Uterus (tissue), 4 donors: Measurements from ENCODE around the gene TACR2. TPM values are rescaled to one million over a fixed set of nuclear protein-coding genes. Genes with fewer than 3 reads are reported as not detected.

ENCODE experiments used
- DNase-seq, 2 donors: peaks; one replicate each; pipeline ENCODE4 v3.0.0-alpha.2; 2019 to 2020
- H3K27ac ChIP-seq, 2 donors: fragments of 200-600 bp; sonication (generic); 1 replicate in 1 of 2; 2 replicates in 1 of 2; pipeline ENCODE4 v1.5.1; 2016 to 2018
- H3K27me3 ChIP-seq, 2 donors: fragments of 200-600 bp; sonication (generic); one replicate each; pipeline ENCODE4 v1.5.1; 2018 to 2019; ENCODE audit warnings: control low read depth in 1 of 2
- H3K36me3 ChIP-seq, 2 donors: fragments of 200-600 bp; sonication (generic); one replicate each; pipeline ENCODE4 v1.5.1; 2019; ENCODE audit warnings: control low read depth in 1 of 2
- H3K4me1 ChIP-seq, 2 donors: fragments of 200-600 bp; sonication (generic); one replicate each; pipeline ENCODE4 v1.5.1; 2018 to 2019; ENCODE audit warnings: control low read depth in 1 of 2
- H3K4me3 ChIP-seq, 2 donors: fragments of 200-600 bp; sonication (generic); 1 replicate in 1 of 2; 2 replicates in 1 of 2; pipeline ENCODE4 v1.5.1; 2018 to 2019; ENCODE audit warnings: mild to moderate bottlenecking in 1 of 2
- H3K9me3 ChIP-seq, 2 donors: fragments of 200-600 bp; sonication (generic); one replicate each; pipeline ENCODE4 v1.5.1; 2019; ENCODE audit warnings: control low read depth in 1 of 2
- POLR2A ChIP-seq, 2 donors: fragments of 450-650 bp; IDR thresholded peaks; one replicate each; pipeline ENCODE4 v1.6.1; 2016; ENCODE audit warnings: antibody characterized with exemption in 2 of 2, mild to moderate bottlenecking in 1 of 2, moderate library complexity in 1 of 2
- intact Hi-C: fragments of 100-400 bp; cut with DNase I; formaldehyde crosslinking; loops from one replicate; pipeline ENCODE4 v1.15.1; 2023; ENCODE audit warnings: low total_unique reads
- total RNA-seq, 4 donors: library from RNA; depleted of rRNA in 3 of 4; stranded (reverse); fragments of >200 nt in 3 of 4; gene quantifications; one replicate each; pipeline versions ENCODE4 v1.1.0 to v1.2.4, GENCODE V29; 2014 to 2023
- TF ChIP-seq, protein P1 (sequence below), 4 experiments: fragments of 200-600 bp in 2 of 4; fragments of 450-650 bp in 2 of 4; sonication (generic) in 2 of 4; IDR thresholded peaks; one replicate each; pipeline ENCODE4 v1.5.1; 2016 to 2019; ENCODE audit warnings: antibody characterized with exemption in 4 of 4, mild to moderate bottlenecking in 2 of 4, moderate library complexity in 1 of 4
- donor health status: DM: yes; HTN: yes; CAD: no.

The TACR2 gene
- total RNA-seq, 4 donors from 2014 or later, result 0.28 to 35.0 (median 13.8) TPM

DNA sequence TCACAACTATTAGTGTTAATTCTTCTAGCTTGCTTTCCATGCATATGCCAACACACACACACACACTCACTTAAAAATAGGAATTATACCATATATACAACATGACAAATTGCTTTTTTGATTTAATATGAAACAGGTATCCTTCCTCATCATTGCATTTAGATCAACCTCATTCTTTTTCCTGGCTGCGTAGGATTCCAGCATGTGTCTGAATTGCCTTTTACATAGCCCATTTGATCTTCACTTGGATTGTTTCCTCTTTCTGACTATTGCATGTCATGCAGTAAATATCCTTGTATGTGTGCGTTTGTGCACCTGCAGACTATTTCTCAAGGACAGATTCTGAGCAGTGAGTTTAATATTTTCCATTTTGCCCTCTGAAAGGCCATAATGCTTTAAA is 28.2 kb downstream of the TACR2 start:
- intact Hi-C loops, result no loop called here
- no peak for DNase-seq
- Histone ChIP-seq H3K4me1 (peaks cover 5 to 11% of the 10 kb centered on the region in 2 donors), H3K27ac (no peak overlapping the region), H3K4me3 (no peak overlapping the region), H3K9me3 (no peaks in the 10 kb centered on the region), H3K27me3 (no peaks in the 10 kb centered on the region), H3K36me3 (no peaks in the 10 kb centered on the region)
- TF ChIP-seq, protein P1, sequence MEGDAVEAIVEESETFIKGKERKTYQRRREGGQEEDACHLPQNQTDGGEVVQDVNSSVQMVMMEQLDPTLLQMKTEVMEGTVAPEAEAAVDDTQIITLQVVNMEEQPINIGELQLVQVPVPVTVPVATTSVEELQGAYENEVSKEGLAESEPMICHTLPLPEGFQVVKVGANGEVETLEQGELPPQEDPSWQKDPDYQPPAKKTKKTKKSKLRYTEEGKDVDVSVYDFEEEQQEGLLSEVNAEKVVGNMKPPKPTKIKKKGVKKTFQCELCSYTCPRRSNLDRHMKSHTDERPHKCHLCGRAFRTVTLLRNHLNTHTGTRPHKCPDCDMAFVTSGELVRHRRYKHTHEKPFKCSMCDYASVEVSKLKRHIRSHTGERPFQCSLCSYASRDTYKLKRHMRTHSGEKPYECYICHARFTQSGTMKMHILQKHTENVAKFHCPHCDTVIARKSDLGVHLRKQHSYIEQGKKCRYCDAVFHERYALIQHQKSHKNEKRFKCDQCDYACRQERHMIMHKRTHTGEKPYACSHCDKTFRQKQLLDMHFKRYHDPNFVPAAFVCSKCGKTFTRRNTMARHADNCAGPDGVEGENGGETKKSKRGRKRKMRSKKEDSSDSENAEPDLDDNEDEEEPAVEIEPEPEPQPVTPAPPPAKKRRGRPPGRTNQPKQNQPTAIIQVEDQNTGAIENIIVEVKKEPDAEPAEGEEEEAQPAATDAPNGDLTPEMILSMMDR (IDR thresholded peaks at IDR 0.05), result no peak
- TF ChIP-seq POLR2A (IDR thresholded peaks at IDR 0.05), result no peak

DNA sequence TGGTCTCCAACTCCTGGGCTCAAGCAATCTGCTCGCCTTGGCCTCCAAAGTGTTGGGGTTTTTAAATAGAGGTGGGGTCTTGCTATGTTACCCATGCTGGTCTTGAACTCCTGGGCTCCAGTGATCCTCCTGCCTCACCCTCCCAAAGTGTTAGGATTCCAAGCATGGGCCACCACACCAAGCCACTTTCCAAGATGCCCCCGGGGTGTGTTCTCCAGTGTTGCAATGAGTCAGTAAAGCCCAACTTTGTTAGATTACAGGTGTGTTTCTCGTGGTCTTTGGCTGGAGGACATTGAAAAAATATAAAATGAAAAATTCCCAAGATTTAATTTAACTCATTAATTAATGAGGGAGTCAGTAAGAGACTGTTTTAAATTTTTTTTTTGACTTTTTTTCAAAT is 29.2 kb downstream of the TACR2 start:
- no peak overlapping the region for H3K4me3 ChIP-seq
- H3K27me3 ChIP-seq, result no peaks in the 10 kb centered on the region
- H3K36me3 ChIP-seq, result no peaks in the 10 kb centered on the region
- TF ChIP-seq, protein P1 (IDR thresholded peaks at IDR 0.05), result no peak
- no peak for TF ChIP-seq POLR2A (IDR thresholded peaks at IDR 0.05)
- H3K9me3 ChIP-seq, result no peaks in the 10 kb centered on the region
- H3K27ac ChIP-seq, result no peak overlapping the region
- peaks cover 11 to 14% of the 10 kb centered on the region in 2 donors for H3K4me1 ChIP-seq
- no peak for DNase-seq
- intact Hi-C loops, result no loop called here

DNA sequence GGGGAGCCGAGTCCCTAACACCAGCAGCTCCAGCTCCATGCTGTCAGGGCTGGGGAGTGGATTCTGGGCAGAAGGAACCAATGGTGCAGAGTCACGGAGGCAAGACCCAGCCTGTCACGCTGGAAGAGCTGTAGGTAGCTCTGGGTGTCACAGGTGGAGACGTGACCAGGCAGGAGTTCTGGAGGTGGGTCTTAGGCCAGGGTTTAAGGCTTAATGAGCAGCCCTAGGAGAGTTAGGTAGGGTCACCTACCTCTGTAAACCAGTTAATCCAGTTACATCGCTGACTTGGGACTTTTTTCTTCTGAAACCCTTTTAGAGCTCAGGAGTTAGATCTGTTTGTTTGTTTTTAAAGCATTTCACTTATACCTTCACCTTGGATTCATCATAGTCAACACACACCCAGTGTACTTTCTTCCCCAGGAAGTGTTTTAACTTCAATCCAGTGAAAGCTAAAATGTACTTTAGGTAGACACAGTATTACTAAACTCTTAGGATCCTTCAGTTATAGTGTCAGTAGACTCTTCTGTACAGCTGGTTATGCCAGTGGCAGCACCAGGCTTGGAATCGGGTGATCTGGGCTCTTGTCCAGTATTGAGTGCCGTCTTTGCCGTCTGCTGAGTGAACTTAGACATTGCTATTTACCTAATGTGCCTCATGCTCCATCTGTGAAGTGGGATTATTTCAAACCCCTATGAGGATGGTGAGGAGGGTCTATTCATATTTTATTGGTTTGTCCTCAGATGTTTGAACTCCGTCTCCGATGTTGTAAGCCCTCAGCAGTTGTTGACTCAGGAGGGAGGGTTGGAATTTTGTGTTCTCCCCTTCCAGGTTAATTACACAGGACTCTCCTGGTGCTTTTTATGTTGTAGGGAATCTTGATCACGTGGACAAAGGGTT is 31.0 kb downstream of the TACR2 start:
- H3K27me3 ChIP-seq, result no peaks in the 10 kb centered on the region
- peaks cover 11 to 14% of the 10 kb centered on the region in 2 donors for H3K4me1 ChIP-seq
- no peak for TF ChIP-seq POLR2A (IDR thresholded peaks at IDR 0.05)
- TF ChIP-seq, protein P1 (IDR thresholded peaks at IDR 0.05), result no peak
- peak overlapping the region; percentile 16 to 22 for H3K27ac ChIP-seq
- intact Hi-C loops, result no loop called here
- H3K4me3 ChIP-seq, result no peak overlapping the region
- H3K36me3 ChIP-seq, result no peaks in the 10 kb centered on the region
- DNase-seq, result no peak
- H3K9me3 ChIP-seq, result no peaks in the 10 kb centered on the region

DNA sequence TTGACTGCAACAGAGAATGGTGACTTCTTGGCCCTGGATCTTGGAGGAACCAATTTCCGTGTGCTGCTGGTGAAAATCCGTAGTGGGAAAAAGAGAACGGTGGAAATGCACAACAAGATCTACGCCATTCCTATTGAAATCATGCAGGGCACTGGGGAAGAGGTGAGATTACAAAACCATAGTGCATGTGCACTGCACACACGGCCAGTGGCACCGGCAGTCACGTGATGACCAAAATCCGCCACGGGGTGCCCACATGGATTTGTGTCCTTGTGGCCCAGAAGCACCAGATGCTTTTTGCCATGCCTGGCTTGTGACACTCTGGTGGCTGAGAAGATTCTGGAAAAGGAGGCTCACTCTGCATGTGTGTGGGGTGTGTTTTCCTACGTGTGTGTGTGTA is 32.4 kb downstream of the TACR2 start:
- DNase-seq, result no peak
- intact Hi-C loops, result no loop called here
- no peak overlapping the region for H3K4me3 ChIP-seq
- no peaks in the 10 kb centered on the region for H3K27me3 ChIP-seq
- TF ChIP-seq, protein P1 (IDR thresholded peaks at IDR 0.05), result no peak
- no peak for TF ChIP-seq POLR2A (IDR thresholded peaks at IDR 0.05)
- no peaks in the 10 kb centered on the region for H3K9me3 ChIP-seq
- H3K4me1 ChIP-seq, result peaks cover 11 to 14% of the 10 kb centered on the region in 2 donors
- H3K36me3 ChIP-seq, result no peaks in the 10 kb centered on the region
- H3K27ac ChIP-seq, result peak overlapping the region in 1 of 2 donors; percentile 57

DNA sequence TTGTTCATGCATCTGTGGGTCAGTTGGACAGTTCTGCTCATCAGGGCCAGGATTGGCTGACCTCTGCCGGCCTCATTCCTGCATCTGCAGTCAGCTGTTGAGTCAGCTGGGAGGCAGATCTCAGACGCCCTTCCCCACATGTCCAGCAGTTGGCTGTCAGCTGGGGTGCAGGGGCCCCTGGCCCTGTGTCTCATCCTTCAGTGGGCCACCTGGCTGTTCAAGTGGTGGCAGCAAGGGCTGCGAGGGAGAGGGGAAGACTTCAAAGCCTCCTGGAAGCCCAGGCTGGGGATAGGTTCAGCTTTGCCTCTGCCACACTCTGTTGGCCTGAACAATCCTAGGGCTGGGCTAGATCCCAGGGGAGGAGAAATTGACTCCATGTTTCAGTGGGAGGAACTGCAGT is 33.2 kb downstream of the TACR2 start:
- TF ChIP-seq, protein P1 (IDR thresholded peaks at IDR 0.05), result peak in 3 of 4 experiments; percentile 10 to 24 (median 20)
- TF ChIP-seq POLR2A (IDR thresholded peaks at IDR 0.05), result no peak
- Histone ChIP-seq H3K9me3 (no peaks in the 10 kb centered on the region), H3K27me3 (no peaks in the 10 kb centered on the region), H3K27ac (peak overlapping the region; percentile 57 to 80), H3K36me3 (no peaks in the 10 kb centered on the region), H3K4me1 (peaks cover 11 to 14% of the 10 kb centered on the region in 2 donors), H3K4me3 (no peak overlapping the region)
- intact Hi-C loops, result no loop called here
- peak in 1 of 2 donors; percentile 53 for DNase-seq
